GM18858 (cell line): ENCODE measurements around the gene STAP2.
"Not testable (repeated sequence)": the region's sequence is repeated elsewhere in the genome, so short reads cannot be mapped to it uniquely, and the experiment has no call there.

ENCODE experiments used
- ATAC-seq: cut with Tn5 transposase; IDR thresholded peaks from one replicate; pipeline ENCODE4 v1.9.1; 2021; ENCODE audit not compliant: unreplicated experiment

STAP2 gene

DNA sequence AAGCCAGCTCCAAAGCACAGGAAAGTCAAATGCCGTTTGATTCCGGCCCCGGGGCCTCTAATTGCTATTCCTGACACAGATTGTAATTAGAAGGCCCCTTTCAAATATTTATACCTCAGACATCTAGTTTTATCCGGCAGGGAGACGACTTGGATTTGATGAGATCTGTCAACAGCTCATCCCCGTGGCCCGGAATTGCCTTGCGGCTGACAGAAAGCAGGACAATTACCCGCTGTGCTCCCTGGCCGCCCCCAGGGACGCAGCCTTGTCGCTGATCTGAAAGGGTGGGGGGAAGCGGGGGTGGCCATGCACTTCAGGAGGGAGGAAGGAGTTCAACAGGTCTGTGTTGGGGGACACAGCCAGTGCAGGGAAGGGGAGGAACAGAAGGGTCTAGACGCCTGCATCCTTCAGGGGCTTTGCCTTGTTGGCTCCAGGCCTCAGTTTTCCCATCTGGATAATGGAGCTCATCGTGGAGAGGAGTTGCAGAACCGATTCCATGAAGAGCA is 61.4 kb downstream of the STAP2 start:
- ATAC-seq, result no peak

DNA sequence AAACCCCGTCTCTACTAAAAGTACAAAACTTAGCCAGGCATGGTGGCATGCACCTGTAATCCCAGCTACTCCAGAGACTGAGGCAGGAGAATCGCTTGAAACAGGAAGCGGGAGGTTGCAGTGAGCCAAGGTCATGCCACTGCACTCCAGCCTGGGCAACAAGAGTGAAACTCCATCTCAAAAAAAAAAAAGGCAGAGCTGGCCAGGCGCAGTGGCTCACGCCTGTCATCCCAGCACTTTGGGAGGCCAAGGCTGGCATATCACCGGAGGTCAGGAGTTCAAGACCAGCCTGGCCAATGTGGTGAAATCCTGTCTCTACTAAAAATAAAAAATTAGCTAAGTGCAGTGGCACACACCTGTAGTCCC is 64.3 kb downstream of the STAP2 start:
- not testable (repeated sequence) for ATAC-seq
